HG03045 (cell line): ENCODE results near the gene NOC4L.
"Not testable (repeated sequence)": the region's sequence is repeated elsewhere in the genome, so short reads cannot be mapped to it uniquely, and the experiment has no call there.

Source experiments
- ATAC-seq: cut with Tn5 transposase; IDR thresholded peaks from one replicate; pipeline ENCODE4 v1.9.1; 2021; ENCODE audit warnings: mild to moderate bottlenecking, moderate library complexity; ENCODE audit not compliant: unreplicated experiment

The NOC4L gene

DNA sequence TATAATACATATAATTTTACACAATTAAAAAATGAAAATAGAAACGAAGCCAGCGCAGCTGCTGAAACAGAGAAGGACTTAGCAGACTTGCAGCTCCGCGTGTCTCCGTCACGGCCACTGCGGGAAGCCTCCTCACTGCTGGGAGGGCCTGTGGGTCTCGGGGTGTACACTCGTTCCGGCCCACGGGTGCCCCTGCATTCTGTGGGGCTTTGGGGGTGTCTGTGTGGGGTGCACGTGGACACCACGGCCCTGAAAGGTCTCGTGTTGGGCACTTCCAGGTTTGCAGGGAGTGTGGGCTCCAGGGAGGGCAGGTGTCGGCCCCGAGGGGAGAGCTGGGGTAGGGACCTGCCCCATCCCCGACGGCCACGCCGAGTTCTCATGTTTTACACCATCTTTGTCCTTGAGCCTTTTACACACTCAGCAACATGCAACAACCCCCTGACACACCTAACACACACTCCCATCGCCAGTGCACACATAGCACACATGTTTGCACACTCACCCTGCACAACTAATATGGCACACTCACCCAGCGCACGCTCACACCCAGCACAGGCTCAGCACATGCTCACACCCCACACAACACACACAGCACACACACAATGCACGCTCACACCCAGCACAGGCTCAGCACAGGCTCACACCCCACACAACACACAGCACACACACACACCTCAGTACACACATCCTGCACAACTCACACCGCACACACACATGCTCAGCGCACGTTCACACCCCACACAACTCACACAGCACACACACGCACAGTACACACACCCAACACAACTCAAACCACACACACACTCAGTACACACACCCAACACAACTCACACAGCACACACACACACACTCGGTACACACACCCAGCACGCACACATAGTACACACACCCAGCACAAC lies 36.6 kb downstream of the NOC4L start:
- no peak for ATAC-seq

DNA sequence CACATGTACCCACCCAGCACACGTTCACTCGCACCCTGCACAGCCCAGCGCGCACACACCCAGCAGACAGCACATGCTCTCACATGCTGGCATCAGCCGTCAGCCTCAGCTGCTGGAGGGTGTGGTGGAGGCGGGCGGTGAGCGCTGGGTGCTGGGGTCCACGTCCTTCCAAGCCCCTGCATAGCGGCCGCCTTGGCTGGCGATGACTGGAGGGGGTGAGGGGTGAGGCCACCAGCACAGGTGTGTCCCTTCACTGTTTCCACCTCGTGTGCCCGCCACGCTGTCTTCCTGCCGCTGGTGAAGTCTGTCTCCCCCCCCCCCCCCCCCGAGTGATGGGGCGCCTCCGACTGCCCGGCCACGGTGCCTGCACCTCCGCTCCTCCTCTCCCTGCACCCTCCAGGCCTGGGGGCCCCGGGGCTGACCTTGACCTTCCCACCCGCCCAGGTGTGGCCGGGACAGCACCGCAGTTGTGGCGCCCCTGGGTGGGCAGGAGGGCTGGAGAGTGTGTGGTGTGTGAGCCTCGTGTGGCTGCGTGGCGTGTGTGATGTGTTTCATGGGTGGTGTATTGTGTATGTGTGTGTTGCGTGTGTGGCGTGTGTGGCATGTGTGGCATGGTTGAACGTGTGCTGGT lies 37.4 kb downstream of the NOC4L start:
- no peak for ATAC-seq

DNA sequence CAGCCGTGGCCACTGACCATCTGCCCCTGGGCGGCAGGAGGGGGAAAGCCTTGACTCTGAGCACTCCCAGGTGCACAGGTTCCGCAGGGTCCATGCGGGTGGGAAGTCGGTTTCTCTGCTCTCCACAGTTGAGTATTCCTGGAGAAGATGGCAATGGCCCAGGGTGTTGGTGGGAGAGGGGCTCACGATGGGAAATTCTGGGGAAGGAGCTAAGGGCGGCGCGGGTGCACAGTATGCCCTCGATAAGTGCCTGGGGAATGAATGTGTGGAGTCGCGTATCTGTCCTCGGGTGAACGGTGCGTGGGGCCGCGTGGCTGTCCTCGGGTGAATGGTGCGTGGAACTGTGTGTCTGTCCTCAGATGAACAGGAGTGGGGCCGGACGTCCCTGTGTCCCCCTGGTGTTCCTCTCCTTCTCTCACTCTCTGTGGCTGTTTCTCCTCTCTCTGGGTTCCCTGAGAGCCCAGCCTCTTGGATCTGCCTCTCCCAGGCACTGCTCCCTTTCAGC lies 38.0 kb downstream of the NOC4L start:
- ATAC-seq = no peak

DNA sequence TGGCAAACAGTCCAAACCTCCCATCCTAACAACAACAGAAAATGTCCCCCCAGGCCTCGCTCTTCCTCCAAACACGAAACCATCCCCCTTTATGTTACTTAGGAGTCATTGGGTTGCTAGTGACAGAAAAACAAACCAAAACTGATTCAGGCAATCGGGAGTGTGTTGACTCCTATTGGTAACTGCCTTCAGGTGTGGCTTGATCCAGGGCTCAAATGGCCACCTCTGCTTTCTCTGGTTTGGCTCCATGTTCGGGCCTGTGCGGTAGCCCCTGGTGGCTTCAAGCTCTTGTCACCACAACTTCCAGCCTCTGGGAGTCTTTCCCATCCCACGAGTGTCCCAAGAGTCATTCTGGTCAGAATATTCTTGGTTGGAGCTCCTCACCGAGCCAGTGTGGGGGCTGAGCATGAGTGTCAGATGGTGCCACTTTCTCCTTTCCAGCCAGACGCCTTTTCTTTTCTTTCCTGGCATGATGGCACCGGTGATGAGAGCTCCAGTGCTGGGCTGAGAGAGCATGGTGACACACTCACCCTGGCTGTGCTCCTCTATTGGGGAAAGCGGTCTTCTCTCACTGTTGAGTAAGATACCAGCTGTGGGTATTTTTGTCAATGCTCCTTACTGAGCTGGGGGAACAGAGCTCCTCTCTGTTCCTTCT lies 38.6 kb downstream of the NOC4L start:
- ATAC-seq = no peak

DNA sequence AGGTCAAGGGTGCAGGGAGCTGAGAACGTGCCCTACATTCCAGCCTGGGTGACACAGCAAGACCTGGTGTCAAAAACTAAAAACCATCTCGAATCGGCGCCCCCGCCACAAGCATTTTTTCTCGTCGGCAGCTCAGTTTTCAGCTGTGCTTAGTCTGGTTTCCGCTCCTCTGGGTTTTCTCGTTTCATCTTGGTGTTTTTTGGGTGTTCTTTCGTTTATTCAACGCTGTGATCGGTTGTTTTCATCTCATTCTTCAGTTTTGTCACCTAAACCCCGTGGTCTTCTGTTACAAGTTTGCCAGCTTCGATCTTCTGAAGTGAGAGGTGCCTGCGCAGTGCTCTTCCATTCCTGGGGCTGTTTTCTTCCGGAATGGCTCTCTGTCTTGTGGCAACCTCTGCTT lies 41.4 kb downstream of the NOC4L start:
- no peak for ATAC-seq

DNA sequence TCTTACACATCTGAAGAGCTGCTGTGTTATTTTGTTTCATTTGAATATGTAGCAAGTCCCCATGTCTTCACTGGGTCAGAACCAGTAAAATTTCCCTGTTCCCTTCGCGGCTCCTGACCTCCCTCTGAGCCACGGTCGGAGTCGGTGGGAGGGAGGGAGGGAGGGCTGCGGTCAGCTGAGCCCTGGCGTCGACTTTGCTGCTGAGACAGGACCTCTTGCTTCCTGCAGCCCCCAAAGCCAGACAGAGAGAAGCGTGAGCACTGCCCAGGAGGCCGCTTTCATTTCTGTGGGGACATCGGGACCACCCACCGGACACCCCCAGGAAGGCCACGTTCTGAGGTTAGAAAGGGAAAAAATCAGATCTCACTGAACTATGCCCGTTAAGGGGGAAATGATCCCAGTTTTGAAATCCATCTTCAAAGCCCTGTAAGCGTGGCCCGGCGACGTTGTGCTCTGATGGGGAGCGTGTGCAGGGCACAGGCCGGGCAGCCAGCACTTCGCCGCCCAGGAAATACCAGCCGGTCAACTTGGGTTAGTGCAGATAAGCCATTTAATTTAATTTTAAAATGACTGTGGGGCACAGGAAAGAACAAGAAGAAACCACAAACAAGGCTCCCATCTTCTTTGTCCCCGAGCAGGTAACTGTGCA lies 42.1 kb downstream of the NOC4L start:
- ATAC-seq = no peak

DNA sequence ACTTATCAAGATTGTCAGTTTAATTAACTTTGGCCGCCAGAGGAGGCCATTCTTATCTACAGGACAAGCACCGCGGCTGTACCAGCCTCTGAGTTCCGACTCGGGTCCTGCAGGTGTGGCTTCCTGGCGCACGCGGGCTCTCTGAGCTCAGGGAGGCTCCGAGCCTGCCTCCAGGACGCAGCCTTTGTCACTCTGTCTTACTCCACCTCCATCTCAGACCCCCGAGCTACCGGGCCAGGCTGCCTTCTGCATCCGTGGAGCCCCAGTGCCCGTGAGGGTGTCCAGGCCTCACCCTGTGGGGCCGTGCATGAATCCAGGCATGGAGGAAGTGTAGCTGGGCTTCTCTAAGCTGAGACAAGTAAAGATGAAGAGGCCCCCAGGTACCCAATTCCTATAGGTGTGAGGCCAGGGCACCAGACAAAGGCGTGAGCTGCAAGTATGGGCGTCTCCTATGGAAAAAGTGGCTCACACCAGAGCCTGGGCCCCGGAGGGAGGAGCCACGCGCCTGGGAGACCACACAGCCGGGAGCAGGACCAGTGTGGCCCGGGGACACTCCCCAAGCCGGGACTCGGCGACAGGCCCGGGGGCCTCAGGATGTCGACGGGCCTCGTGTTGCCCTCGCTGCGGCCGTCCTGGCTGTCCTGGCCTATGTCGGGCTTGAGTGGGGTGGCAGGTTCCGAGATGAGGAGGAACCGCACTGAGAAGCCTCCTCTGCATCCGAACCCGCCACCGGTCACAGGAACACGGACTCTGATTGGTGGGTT lies 42.8 kb downstream of the NOC4L start:
- no peak for ATAC-seq

DNA sequence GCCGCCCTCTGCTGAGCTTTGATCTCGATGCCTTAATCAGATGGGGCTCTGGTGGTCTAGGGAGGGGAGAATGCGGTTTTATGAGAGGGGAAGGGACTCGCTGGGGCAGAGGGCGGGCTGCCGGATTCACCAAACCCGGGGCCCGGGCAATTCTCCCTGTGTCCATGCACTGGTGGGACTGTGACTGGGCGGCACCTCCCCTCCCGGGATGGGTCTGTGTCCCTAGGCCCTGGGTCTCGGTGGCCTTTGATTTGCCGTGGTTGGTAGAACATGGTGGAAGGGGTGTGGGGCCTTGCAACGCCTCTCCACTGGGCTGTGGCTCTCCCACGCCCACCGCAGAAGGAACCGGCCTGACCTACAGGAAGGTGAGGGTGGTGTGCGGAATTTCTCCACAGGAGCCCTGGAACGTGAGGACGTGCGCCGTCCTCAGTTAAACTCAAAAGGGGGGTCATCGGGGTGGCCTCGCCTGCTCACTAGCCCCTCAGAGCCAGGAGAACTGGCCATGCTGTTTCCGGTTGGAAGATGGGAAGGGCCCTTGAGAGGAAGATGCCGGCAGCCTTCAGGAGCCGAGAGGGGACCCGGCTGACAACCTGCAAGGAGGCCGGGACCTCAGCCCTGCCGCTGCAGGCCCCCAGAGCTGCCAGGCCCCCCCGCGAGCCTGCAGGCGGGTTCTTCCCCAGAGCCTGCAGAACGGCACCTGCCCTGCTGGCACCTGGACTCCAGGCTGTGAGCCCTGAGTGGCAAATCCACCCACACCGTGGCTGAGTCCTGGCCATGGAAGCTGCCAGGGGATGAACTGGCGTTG lies 43.6 kb downstream of the NOC4L start:
- ATAC-seq = no peak

DNA sequence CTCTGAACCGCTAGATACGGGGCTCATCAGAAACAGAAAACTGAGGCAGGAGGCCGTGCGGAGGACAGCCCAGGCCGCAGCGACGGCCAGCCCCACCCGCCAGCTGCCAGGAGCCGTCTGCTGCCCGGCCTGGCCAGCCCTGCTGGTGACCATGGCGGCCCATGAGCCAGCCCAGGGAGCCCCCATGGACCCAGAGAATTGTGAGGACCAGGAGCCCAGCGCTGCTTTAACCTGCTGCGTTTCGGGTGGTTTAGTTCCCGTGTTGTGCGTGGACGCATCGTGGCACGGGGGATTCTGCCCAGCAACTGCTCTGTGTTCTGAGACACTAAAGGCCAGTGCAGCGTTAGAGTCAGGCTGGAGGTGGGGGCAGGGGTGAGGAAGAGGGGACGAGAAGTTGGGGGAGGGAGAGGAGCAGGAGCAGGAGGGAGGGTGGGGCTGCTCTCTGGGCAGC lies 44.2 kb downstream of the NOC4L start:
- ATAC-seq = no peak

DNA sequence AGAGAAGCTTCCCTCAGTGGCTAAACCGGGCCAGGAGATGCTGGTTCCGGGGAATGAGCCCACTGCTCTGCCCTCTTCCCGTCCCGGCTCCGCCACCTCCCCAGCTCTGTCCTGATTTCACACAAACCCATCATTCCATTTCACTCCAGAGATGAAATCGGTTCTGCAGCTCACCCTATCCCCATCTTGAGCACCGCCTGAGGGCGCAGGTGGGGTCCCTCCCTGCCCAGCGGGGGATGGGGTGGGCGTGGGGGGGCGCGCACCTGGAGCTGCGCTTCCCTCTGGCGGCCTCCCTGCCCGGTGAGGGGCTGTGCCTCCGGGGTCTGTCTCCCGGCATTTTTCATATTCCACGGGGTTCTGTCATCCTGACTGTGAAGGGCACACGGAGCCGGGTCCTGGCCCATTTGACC lies 44.7 kb downstream of the NOC4L start:
- no peak for ATAC-seq

DNA sequence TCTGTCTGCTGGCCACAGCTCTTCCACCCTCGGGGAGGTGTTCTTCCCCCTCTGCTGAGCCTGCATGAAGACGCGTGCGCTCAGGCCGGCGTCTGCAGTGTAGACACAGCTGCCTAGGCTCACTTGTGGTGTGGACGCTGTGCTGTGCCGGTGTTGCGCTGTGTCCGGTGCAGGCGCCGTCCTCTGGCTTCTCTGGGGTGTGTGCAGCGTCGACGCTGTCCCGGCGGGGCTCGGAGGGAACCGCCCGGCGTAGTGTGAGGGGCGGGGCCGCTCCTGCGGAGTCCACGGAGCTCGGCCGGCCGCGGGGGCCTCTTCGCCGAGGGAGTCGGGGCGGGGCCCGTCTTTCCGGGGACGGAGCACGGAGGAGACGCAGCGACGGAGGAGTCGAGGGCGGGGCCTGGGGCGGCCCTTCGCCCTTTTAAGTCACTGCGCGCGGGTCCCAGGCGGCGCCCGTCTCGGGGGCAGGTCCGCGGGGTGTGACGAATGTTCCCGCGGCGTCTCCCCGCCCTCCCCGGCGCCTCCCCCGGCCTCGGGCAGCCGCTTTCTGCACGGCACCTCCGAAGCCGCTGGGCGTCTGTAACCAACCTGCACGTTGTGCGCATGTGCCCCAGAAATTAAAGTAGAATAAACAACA lies 45.2 kb downstream of the NOC4L start:
- peak; percentile 83 for ATAC-seq

DNA sequence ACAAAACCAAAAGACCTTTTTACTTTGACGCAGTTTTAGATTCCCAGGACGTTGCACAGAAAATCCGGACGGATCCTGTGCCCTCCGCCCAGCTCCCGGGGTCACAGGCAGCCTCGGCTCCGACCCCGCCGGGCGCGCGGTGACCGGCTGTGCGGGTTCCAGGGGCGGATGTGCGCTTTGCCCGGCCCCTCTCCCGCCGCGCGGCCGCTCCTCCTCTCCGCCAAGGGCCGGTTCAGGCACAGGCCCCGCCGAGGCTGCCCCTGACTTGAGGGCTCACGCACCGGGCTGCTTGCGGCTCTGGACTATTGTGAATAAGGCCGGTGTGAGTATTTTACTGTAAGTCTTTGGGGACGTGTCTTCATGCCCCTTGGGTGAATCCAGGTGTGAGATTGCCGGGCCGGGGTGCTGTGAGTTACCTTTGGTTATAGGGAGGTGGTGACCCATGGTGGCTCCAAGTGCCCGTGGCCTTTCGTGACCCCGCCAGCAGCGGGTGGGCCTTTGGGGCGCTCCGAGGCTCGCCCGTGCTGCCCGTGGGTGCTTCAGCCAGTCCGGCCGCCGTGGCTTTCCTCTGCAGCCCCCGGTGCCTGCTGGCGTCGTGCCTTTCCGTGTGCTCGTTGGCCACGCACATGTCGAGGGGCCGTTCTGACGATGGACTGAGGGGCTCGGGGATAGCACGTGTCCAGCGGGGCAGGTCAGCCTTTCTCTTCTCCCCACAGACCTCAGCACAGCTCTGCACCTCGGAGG lies 45.9 kb downstream of the NOC4L start:
- ATAC-seq = peak; percentile 32

DNA sequence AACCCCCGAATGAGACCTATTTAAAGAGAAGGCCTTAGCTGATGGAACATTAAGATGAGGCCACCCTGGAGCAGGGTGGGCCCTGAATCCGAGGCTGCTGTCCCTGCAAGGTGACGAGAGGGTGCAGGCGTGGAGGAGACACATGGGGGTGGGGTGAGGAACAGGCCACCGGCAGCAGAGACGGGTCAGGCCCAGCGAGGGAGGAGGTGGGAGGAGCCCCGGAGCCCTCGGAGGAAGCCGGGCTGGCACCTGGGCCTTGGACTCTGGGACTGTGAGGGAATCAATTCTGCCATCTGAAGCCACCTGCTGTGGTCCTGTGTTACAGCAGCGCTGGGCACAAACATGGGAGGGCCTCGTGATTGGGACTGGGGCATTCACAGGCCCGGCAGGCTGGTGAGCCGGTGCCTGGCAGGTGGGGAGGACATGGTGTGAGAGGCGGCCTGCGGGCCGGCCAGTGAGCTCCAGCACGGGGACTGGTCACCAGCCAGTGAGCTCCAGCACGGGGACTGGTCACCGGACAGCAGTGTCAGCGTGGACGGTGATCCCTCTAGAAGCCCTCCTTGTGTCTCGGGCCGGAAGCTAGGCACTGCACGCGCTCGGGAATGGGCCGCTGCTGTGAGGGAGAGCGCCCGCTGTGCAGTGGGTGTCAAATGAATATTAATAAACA lies 46.7 kb downstream of the NOC4L start:
- no peak for ATAC-seq

DNA sequence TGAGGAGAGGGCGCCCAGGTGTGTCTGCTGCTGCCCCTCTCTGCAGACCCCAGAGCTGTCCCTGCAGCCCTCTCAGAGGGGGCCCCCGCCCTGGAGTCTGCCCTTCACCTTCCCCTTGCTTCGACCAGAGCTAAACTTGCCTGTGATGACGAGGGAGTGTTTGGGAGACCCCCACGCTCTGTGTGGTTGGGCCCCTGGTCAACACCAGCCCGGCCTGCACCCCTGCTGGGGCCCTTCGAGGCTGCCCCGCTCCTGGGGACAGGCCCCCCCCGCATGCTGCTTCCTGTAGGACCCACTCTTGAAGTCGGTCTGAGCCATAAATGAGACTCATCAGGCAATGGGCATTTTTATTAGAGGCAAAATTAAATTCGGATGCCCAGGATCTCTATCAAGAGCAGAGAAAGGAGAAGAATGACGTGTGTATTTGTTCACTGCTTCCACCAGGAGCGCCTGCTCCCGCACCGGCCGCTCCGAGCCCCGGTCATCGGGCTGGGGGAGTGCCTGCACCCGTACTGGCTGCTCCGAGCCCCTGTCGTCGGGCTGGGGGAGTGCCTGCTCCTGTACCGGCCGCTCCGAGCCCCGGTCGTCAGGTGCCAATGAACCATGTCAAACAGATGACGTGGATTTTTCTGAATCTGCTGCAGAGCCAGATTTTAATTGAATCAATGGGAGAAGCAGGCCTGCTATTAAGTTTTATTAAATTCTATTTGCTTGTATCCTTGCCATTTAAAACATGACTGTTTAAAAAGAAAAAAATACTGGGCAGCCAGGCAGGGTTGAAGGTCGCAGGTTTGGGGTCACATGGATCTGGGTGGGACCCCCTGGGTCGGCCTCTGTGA lies 47.7 kb downstream of the NOC4L start:
- ATAC-seq = no peak

DNA sequence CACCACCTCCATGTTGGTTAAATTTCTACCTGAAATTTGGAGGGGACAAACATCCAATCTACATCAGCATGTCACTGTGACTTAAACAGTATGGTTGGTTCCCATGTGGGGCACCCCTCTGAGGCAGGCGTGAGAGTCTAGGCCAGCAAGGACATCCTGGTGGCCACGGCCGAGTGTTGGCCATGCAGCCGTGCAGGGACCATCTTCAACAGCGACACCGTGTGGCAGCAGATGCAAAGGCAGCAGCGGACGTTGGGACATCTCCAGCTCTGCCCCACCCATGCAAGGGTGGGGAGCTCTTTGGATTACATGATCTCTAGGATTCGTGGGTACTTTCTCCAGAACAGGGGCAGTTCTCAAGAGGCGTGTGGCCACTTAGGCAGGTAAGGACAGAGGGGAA lies 49.8 kb downstream of the NOC4L start:
- ATAC-seq = no peak

DNA sequence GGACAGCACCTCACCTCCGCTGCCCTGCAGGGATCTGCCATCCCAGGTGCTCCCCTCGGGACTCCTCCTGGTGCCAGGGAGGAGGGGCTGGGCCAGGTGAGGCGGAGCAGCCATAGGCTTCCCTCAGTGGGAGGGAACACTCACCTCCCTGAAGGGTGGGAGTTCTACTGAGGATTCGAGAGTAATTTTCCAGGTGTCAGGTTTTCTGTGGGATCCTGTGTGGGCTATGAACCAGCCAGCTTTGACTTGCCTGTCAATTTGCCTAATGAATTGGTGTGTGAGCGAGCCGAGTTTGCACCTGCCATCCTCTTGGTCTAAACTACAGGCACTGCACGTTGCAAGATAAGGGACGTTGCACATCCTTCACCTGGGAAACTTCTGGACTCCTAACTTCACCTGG lies 50.3 kb downstream of the NOC4L start:
- ATAC-seq = no peak

DNA sequence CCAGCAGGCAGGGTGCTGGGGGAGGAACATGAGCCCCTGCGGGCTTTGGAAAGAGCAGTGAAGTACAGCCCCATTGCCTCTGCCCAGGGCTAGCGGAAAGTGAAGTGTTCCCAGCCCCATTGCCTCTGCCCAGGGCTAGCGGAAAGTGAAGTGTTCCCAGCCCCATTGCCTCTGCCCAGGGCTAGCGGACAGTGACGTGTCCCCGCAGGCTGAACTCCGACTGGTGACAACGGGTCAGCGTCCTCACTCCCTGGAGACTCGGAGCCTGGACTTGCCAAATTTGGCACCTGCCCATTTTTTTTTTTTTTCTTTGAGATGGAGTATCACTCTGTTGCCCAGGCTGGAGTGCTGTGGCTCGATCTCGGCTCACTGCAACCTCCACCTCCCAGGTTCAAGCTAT lies 51.0 kb downstream of the NOC4L start:
- not testable (repeated sequence) for ATAC-seq
